ENCODE results near the gene TOP2A.

GRCh38 chr17:40360091-40360490, 57.6 kb downstream of the TOP2A start:
- TF ChIP-seq, protein P1, sequence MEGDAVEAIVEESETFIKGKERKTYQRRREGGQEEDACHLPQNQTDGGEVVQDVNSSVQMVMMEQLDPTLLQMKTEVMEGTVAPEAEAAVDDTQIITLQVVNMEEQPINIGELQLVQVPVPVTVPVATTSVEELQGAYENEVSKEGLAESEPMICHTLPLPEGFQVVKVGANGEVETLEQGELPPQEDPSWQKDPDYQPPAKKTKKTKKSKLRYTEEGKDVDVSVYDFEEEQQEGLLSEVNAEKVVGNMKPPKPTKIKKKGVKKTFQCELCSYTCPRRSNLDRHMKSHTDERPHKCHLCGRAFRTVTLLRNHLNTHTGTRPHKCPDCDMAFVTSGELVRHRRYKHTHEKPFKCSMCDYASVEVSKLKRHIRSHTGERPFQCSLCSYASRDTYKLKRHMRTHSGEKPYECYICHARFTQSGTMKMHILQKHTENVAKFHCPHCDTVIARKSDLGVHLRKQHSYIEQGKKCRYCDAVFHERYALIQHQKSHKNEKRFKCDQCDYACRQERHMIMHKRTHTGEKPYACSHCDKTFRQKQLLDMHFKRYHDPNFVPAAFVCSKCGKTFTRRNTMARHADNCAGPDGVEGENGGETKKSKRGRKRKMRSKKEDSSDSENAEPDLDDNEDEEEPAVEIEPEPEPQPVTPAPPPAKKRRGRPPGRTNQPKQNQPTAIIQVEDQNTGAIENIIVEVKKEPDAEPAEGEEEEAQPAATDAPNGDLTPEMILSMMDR (IDR thresholded peaks at IDR 0.05), result no peak
- no peak for TF ChIP-seq POLR2A (IDR thresholded peaks at IDR 0.05)
- no peak for TF ChIP-seq POLR2AphosphoS5 (IDR thresholded peaks at IDR 0.05; ENCODE audit: insufficient read depth in 1 of 2, low read depth in 1 of 2)

All from vagina (tissue), 2 donors.